Raji (cell line): ENCODE results near the gene REV3L.

Experiments used
- POLR2A ChIP-seq: IDR thresholded peaks from 2 replicates; pipeline ENCODE4 v1.6.1; 2011; ENCODE audit warnings: low read depth, low read length, control low read depth; ENCODE audit not compliant: insufficient read depth

REV3L gene

DNA sequence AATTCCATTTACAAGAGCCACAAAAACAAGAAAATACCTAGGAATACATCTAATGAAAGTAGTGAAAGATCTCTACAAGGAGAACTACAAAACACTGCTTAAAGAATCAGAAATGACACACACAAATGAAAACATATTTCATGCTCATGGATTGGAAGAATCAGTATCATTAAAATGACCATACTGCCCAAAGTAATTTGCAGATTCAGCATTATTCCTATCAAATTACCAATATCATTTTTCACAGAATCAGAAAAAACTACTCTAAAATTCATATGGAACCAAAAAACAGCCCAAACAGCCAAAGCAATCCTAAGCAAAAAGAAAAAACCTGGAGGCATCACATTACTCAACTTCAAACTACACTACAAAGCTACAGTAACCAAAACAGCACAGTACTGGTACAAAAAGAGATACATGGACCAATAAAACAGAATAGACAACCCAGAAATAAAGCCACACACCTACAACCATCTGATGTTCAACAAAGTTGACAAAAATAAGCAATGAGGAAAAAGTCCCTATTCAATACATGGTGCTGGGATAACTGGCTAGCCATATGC, 24.3 kb downstream of the REV3L start:
- no peak for TF ChIP-seq POLR2A

DNA sequence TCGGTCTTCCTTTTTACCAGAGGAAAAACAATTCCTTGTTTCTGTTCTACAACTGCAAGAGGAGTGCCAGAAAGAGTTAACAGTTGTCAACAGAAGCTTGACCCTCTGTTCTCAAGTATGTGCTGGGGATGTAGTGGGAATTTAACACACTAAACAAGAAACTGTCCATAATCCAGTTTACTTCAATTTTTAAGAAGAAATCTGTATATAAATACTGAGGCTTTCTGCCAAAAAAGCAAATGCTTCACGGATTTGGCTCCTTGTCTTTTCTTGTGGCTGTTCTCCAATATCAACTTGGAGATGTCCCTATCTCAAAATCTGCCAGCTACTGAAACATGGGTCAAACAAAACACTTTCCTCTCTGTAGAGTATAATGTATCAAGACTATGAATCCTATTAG, 26.8 kb downstream of the REV3L start:
- no peak for TF ChIP-seq POLR2A

DNA sequence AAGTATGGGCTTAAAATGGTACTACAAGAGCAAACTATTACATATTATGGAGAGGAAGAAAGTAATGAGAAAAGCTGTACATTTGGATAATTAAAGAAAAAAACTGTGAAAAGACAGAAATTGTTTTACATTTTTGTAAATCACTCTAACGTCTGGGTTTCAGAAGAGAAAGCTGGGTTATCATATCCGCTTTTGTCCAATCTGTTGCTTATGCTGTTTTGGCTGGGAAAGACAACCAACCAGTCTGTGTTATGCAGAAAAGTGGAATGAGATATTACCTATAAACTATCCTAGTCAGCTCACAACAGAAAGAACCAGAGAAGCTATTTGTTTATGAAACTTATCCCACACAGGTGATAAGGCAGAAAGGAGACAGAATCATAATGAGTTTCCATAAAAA, 32.4 kb downstream of the REV3L start:
- TF ChIP-seq POLR2A: no peak

DNA sequence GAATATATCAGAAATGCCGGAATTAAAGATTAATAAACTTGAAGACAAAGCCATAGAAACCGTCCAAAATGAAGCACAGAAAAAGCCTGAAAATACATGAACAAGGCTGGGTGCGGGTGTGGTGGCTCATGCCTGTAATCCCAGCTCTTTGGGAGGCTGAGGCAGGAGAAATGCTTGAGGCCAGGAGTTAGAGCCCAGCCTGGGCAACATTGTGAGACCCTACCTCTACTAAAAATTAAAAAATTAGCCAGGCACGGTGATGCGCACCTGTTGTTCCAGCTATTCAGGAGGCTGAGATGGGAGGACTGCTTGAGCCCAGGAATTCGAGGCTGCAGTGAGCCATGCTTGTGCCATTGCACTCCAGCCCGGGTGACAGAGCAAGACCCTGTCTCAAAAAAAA, 32.9 kb downstream of the REV3L start:
- no peak for TF ChIP-seq POLR2A

DNA sequence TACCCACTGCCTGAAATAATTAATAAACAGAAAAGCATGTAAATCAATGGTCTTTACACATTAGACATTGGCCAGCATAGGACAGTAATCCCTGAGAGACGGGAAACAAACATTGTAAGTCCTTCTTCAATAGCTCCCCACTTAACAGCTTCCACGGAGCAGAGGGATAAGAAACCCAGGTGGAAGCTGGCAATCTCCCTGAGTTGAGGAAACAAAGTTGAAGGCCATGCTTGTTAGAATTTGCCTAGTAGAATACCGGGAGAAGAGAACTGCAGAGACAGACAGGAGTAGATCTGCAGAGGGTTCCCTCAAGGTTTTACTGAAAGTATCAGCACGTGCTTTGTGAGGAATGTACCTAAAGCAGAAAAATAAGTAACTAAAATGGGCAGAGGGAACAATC, 33.9 kb downstream of the REV3L start:
- TF ChIP-seq POLR2A: no peak

DNA sequence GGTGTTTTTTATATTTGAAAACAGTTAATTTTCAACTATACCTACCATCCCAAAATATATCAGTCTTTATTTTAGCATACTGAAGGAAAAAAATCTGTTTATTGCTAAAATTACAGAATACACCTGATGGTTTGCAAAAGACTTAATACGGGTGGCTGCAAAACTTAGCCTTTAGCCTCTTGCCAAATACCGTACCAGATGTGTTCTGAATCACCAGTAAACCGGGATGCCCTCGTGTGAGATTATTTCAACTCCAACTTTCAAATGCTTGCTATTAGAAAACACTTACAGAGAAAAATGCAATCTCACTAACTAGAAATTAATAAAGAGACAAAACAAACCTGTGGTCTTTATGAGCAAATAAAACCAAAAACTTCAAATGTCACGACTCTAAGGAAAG, 36.0 kb downstream of the REV3L start:
- no peak for TF ChIP-seq POLR2A

DNA sequence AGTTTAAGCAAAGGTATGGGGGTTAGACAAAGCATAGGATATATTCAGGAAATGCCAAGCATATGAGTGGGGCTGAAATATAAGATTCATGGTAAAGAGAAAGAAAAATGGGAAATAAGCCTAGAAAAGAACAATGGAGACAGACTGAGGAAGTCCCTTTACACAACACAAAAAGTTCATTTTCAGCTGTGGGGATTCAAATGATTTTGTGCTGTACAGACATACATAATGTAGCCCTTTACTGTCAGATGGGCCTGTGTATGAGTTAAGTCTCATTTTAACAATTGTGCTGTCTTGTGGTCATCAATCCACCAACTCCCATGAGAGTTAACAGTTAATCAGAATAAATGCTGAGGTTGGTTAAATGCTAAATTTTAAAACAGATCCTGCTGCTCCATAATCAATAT, 37.2 kb downstream of the REV3L start:
- no peak for TF ChIP-seq POLR2A

DNA sequence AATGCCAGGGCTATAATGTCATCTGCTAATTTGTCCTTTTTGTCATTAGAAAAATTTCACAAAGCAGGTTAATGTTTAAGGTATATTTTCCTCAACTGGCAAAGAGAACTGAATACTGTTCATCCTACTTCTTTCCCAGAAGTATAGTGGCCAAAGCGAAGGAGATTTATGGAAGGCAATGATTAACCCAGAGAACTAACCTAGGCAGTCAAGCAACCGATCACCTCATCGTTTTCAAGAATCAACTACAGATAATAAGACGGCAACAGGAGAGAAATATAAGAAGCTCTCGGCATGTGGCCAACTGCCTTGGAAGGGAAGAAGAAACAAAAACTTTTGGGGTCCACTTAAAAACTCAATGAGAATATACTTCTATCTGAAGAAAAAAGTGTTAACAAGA, 38.2 kb downstream of the REV3L start:
- TF ChIP-seq POLR2A: no peak

DNA sequence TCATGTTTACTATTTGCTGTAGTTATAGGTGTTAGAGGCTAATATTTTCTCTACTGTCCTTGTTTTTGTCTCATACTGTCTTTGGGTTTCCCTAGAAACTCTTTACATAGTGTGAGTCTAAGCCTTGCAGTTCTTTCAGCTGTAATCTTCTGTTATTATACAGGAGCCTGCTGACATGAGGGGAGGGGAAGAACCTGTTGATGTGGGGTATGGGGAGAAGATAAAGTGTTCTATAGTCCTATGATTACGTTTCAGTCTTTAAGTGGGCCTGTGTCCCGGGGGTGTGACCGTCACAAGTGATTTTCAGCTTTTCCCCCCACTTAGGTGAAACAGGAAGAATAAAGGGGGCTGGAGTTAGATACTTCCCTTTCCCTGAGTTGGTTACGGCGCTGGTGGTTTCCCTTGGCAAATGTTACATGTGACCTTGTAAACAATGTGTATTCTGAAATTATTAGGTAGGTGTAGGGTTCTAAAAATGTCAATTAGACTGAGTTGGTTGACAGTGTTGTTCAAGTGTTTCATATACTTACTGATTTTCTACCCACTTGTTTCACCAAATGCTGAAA, 41.3 kb downstream of the REV3L start:
- TF ChIP-seq POLR2A: no peak

DNA sequence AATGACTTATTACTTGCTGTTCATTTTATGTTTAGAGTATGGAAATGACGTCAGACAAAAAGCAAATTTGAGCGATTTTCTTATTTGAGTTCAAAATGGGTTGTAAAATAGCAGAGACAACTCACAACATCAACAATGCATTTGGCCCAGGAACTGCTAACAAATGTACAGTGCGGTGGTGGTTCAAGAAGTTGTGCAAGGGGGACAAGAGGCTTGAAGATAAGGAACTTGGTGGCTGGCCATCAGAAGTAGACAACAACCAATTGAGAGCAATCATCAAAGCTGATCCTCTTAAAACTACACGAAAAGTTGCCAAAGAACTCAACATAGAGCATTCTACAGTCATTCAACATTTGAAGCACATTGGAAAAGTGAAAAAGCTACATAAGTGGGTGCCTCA, 43.8 kb downstream of the REV3L start:
- TF ChIP-seq POLR2A: no peak

DNA sequence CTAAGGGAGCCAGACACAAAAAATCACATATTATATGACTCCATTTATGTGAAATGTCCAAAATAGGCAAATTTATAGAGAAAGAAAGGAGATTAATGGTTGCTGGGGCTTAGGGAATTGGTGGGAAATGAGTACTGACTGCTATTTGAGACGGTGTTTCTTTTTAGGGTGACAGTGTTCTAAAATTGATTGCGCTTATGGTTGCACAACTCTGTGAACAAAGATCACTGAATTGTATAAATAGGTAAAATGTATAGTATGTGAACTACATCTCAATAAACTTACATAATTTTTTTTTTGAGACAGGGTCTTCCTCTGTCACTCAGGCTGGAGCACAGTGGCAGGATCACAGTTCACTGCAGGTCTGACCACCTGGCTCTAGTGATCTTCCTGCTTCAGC, 45.4 kb downstream of the REV3L start:
- TF ChIP-seq POLR2A: no peak

DNA sequence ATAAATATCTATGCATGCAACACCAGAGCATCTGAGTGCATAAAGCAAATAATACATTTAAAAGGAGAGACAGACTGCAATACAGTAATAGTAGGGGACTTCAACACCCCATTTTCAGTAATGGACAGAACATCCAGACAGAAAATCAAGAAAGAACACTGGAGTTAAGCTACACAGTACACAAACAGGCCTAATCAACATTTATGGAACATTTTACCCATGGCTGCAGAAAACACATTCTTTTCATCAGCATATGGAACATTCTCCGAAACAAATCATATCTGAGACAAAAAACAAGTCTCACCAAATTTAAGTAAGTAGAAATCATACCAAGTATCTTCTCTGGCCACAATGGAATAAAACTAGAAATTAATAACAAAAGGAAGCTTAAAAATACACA, 50.5 kb downstream of the REV3L start:
- TF ChIP-seq POLR2A: no peak

DNA sequence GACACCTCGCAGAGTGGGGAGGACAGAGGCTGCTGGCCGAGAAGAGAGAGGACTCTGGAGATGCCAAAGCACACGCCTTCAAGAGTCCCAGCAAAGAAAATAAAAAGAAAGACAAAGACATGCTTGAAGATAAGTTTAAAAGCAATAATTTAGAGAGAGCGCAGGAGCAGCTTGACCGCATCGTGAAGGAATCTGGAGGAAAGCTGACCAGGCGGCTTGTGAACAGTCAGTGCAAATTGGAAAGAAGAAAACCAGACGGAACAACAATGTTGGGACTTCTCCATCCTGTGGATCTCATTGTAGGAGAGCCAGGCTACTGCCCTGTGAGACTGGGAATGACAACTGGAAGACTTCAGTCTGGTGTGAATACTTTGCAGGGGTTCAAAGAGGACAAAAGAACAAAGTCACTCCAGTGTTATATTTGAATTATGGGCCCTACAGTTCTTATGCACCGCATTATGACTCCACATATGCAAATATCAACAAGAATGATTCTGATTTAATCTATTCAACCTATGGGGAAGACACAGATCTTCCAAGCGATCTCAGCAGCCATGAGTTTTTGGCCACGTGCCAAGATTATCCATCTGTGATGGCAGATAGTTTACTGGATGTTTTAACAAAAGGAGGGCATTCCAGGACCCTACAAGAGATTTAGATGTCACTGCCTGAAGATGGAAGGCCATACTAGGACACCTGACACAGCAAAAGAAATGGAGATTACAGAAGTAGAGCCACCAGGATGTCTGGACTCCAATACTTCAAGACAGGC, 52.2 kb downstream of the REV3L start:
- TF ChIP-seq POLR2A: no peak

DNA sequence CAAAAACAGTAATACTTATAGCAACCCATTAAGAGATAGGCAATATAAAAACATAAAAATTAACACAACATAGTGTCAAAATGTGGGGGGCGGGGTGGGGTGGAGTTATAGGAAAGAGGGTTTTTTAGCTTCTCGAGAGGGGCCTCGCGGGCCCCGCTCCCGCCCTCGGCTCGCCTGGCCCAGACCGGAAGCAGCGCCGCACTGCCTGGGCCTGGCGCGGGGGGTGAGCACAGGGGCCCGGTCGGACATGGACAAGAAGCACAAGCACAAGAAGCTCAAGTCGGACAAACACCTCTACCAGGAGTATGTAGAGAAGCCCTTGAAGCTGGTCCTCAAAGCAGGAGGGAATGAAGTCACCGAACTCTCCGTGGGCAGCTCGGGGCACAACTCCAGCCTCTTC, 53.4 kb downstream of the REV3L start:
- no peak for TF ChIP-seq POLR2A

DNA sequence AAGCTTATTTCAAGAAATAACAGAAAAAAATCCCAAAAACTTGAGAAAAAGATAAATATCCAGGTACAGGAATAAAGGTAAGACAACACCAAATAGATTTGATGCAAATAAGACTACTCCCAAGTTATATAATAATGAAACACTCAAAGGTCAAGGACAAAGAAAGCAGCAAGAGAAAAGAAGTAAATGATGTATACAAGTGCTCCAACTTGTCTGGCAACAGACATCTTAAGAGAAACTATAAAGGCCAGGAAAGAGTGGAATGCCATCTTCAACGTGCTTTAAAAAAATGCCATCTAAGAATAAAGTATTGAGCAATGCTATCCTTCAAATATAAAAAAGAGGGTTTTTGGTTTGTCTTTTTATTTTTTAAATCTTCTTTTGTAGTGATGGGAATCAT, 54.2 kb downstream of the REV3L start:
- no peak for TF ChIP-seq POLR2A

DNA sequence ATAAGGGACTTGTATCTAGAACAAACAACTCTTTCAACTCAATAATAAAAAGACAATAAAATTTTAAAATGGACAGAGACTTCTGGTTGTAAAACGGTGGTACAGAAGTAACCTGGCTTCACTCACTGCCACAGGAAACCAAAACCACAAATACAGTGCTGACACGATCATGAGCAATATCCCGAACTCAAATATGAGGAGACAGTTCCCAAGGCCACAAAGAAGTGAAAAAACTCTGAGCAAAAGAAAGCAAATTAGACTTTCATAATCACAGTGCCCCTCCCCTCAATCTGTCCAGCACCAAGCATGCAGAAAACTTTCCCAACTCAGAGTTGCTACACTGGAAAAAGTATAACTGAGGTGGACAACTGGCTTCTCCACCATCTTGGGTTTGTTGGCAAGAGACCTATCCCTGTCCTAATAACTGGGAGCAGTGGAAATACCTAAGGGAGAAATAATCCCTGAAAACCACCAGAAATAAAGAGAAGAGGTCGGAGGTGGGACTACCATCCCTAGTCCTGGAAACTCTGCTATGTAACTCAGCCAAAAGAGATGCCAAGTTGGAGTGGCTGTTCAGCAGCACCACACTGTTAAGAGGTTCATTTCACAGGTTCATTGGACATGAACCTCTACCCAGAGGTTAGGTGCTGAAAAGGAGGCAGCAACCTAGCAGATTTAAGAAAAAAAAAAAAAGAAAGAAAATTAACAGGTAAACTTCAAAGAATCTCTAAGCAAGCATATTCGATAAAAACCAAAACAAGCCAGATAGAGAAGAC, 55.5 kb downstream of the REV3L start:
- no peak for TF ChIP-seq POLR2A
